AML-193 (cell line): ENCODE results near the gene RPUSD1.

Source experiments
- DNase-seq, 2 experiments: peaks; one replicate each; lab custom pipeline; 2025; lab: John Stamatoyannopoulos, UW

RPUSD1 gene

GRCh38 chr16:799111-799947 is 11.1 kb upstream of the RPUSD1 start:
- no peak for DNase-seq

- DNase-seq = no peak
Observed at GRCh38 chr16:798666-799065, 10.5 kb upstream of the RPUSD1 start.

GRCh38 chr16:797686-798085 is 9.5 kb upstream of the RPUSD1 start:
- DNase-seq = no peak

- DNase-seq = no peak
Observed at GRCh38 chr16:797120-797420, 8.9 kb upstream of the RPUSD1 start.

GRCh38 chr16:796296-797119 is 8.3 kb upstream of the RPUSD1 start:
- DNase-seq = no peak

GRCh38 chr16:795580-796229 is 7.5 kb upstream of the RPUSD1 start:
- DNase-seq = no peak

- no peak for DNase-seq
Observed at GRCh38 chr16:794853-795466, 6.8 kb upstream of the RPUSD1 start.

GRCh38 chr16:794091-794822 is 6.1 kb upstream of the RPUSD1 start:
- DNase-seq = no peak

GRCh38 chr16:793414-793813 is 5.2 kb upstream of the RPUSD1 start:
- no peak for DNase-seq

GRCh38 chr16:792221-792995 is 4.2 kb upstream of the RPUSD1 start:
- DNase-seq = no peak

- DNase-seq = no peak
Observed at GRCh38 chr16:791131-791530, 3.0 kb upstream of the RPUSD1 start.

- no peak for DNase-seq
Observed at GRCh38 chr16:790086-790485, 1.9 kb upstream of the RPUSD1 start.

GRCh38 chr16:789191-789850 is 1.1 kb upstream of the RPUSD1 start:
- no peak for DNase-seq

GRCh38 chr16:788399-789126 is 382 bp upstream of the RPUSD1 start, which contains the start of gene CHTF18:
Gene CHTF18, plus strand, starts transcription at chr16:788620. Its CDS starts 65 bp downstream, at chr16:788685.
- peak; percentile 74 to 82 for DNase-seq

GRCh38 chr16:787321-787966 is 737 bp downstream of the RPUSD1 start:
- DNase-seq = no peak

GRCh38 chr16:785563-786535 is 2.3 kb downstream of the RPUSD1 start:
- DNase-seq = no peak

GRCh38 chr16:784431-784830 is 3.8 kb downstream of the RPUSD1 start:
- no peak for DNase-seq
